IMR-90 (cell line): ENCODE measurements around the gene SF3A1. TPM values are rescaled to one million over a fixed set of nuclear protein-coding genes. Genes with fewer than 3 reads are reported as not detected.

Experiments used
- ATAC-seq: fragments of 200-7000 bp; cut with Tn5 transposase; 2 replicates; pipeline ENCODE4 v1.9.1; 2020; ENCODE audit warnings: low read depth, mild to moderate bottlenecking, moderate library complexity
- BruUV-seq: library from RNA; stranded (reverse); fragments of 400-500 nt; replicated peaks from 2 replicates; lab custom pipeline; 2021; lab: Mats Ljungman, UMichigan
- CTCF ChIA-PET: fragments of 300-600 bp; formaldehyde crosslinking; extraction: SDS; loops from one replicate; lab custom pipeline; 2021; ENCODE audit warnings: antibody characterized with exemption; lab: Yijun Ruan, JAX
- POLR2A ChIA-PET: fragments of 300-600 bp; sonication (Branson Sonifier 250); formaldehyde crosslinking; loops from one replicate; lab custom pipeline; 2022; ENCODE audit warnings: antibody characterized with exemption; ENCODE audit not compliant: unreplicated experiment; lab: Charles Lee
- DNase-seq: peaks from one replicate; pipeline ENCODE4 v3.0.0; 2013
- H2AFZ ChIP-seq: replicated peaks from 2 replicates; pipeline ENCODE3; 2013; ENCODE audit warnings: low read length, mild to moderate bottlenecking; ENCODE audit not compliant: poor library complexity
- H2AK5ac ChIP-seq: 2 replicates; pipeline ENCODE4 v1.6.1; 2013; ENCODE audit warnings: low read depth, low read length, inconsistent platforms
- H2AK9ac ChIP-seq: replicated peaks from 2 replicates; pipeline ENCODE3; 2013; ENCODE audit warnings: mild to moderate bottlenecking, low read depth, low read length, moderate library complexity; ENCODE audit not compliant: poor library complexity
- H2BK120ac ChIP-seq: 2 replicates; pipeline ENCODE4 v1.6.1; 2013; ENCODE audit warnings: low read depth, low read length, inconsistent platforms
- H2BK15ac ChIP-seq: 3 replicates; pipeline ENCODE4 v1.6.1; 2013; ENCODE audit warnings: low read depth, low read length, inconsistent platforms
- H2BK20ac ChIP-seq: 2 replicates; pipeline ENCODE4 v1.6.1; 2013; ENCODE audit warnings: low read depth, mild to moderate bottlenecking, inconsistent platforms, low read length, moderate library complexity
- H2BK5ac ChIP-seq: 2 replicates; pipeline ENCODE4 v1.6.1; 2013; ENCODE audit warnings: mild to moderate bottlenecking, low read depth, low read length, inconsistent platforms; ENCODE audit not compliant: poor library complexity, severe bottlenecking
- H3K14ac ChIP-seq: replicated peaks from 2 replicates; pipeline ENCODE4 v1.6.1; 2013; ENCODE audit warnings: low read depth, low read length, inconsistent platforms
- H3K18ac ChIP-seq: 2 replicates; pipeline ENCODE4 v1.6.1; 2013; ENCODE audit warnings: low read depth, low read length, control low read depth
- H3K23ac ChIP-seq: 2 replicates; pipeline ENCODE4 v1.6.1; 2013; ENCODE audit warnings: low read depth, low read length, inconsistent platforms
- H3K27ac ChIP-seq: 2 replicates; pipeline ENCODE4 v1.5.1; 2013; ENCODE audit warnings: mild to moderate bottlenecking, control low read depth, low read length; ENCODE audit not compliant: insufficient read depth
- H3K27me3 ChIP-seq: 2 replicates; pipeline ENCODE4 v1.6.1; 2013; ENCODE audit warnings: low read length; ENCODE audit not compliant: control insufficient read depth, insufficient read depth
- H3K36me3 ChIP-seq: 2 replicates; pipeline ENCODE4 v1.6.1; 2013; ENCODE audit warnings: low read length, mixed read lengths; ENCODE audit not compliant: control insufficient read depth, insufficient read depth
- H3K4ac ChIP-seq: 2 replicates; pipeline ENCODE4 v1.6.1; 2013; ENCODE audit warnings: low read depth, low read length, inconsistent platforms
- H3K4me1 ChIP-seq: 2 replicates; pipeline ENCODE4 v1.6.1; 2013; ENCODE audit warnings: low read length, mixed read lengths; ENCODE audit not compliant: control insufficient read depth, insufficient read depth
- H3K4me2 ChIP-seq: 2 replicates; pipeline ENCODE4 v1.6.1; 2013; ENCODE audit warnings: low read depth, mild to moderate bottlenecking, control low read depth, low read length, moderate library complexity
- H3K4me3 ChIP-seq: 2 replicates; pipeline ENCODE4 v1.5.1; 2013; ENCODE audit warnings: low read depth, mild to moderate bottlenecking, control low read depth, low read length, moderate library complexity; ENCODE audit not compliant: insufficient read depth
- H3K56ac ChIP-seq: 2 replicates; pipeline ENCODE4 v1.6.1; 2013; ENCODE audit warnings: low read length, inconsistent platforms; ENCODE audit not compliant: insufficient read depth; ENCODE audit errors: extremely low read depth
- H3K79me1 ChIP-seq, 2 experiments: 2 replicates each; pipeline ENCODE4 v1.6.1; 2013; ENCODE audit warnings: low read length in 2 of 2, inconsistent platforms in 1 of 2, low read depth in 1 of 2
- H3K9ac ChIP-seq: 2 replicates; pipeline ENCODE4 v1.6.1; 2013; ENCODE audit warnings: low read depth, low read length, control low read depth
- H3K9me1 ChIP-seq: 2 replicates; pipeline ENCODE4 v1.6.1; 2013; ENCODE audit warnings: low read length, inconsistent platforms; ENCODE audit not compliant: insufficient read depth
- H3K9me3 ChIP-seq: 2 replicates; pipeline ENCODE4 v1.6.1; 2013; ENCODE audit warnings: low read length; ENCODE audit not compliant: control insufficient read depth, insufficient read depth
- H4K20me1 ChIP-seq: 2 replicates; pipeline ENCODE4 v1.6.1; 2013; ENCODE audit warnings: low read length, inconsistent platforms; ENCODE audit not compliant: insufficient read depth
- H4K5ac ChIP-seq: 2 replicates; pipeline ENCODE4 v1.6.1; 2013; ENCODE audit warnings: mild to moderate bottlenecking, low read depth, low read length, control low read depth
- H4K8ac ChIP-seq, 2 experiments: 2 replicates each; pipeline ENCODE4 v1.6.1; 2013; ENCODE audit warnings: low read depth in 2 of 2, low read length in 2 of 2, control low read depth in 1 of 2, inconsistent platforms in 1 of 2
- H4K91ac ChIP-seq: 2 replicates; pipeline ENCODE4 v1.6.1; 2013; ENCODE audit warnings: low read depth, low read length, inconsistent platforms; ENCODE audit not compliant: insufficient read depth
- BHLHE40 ChIP-seq: fragments of 150-350 bp; IDR thresholded peaks from 2 replicates; pipeline ENCODE4 v1.6.1; 2016; ENCODE audit warnings: mild to moderate bottlenecking, low read depth, low read length
- CEBPB ChIP-seq: IDR thresholded peaks from 2 replicates; pipeline ENCODE4 v1.6.1; 2012; ENCODE audit warnings: low read depth, low read length, improper control_type of control experiment
- CHD1 ChIP-seq: IDR thresholded peaks from 2 replicates; pipeline ENCODE4 v1.6.1; 2012; ENCODE audit warnings: low read depth, low read length, improper control_type of control experiment
- FOS ChIP-seq: fragments of 150-350 bp; IDR thresholded peaks from 2 replicates; pipeline ENCODE4 v1.6.1; 2016; ENCODE audit warnings: low read depth, low read length
- MAFK ChIP-seq: IDR thresholded peaks from 2 replicates; pipeline ENCODE4 v1.6.1; 2012; ENCODE audit warnings: low read depth, low read length, improper control_type of control experiment
- MAZ ChIP-seq: IDR thresholded peaks from 2 replicates; pipeline ENCODE4 v1.6.1; 2012; ENCODE audit warnings: low read depth, mild to moderate bottlenecking, low read length, improper control_type of control experiment, moderate library complexity, borderline replicate concordance
- MXI1 ChIP-seq: IDR thresholded peaks from 2 replicates; pipeline ENCODE4 v1.6.1; 2012; ENCODE audit warnings: low read depth, mild to moderate bottlenecking, low read length, moderate library complexity, borderline replicate concordance
- NFE2L2 ChIP-seq: fragments of 150-350 bp; IDR thresholded peaks from 2 replicates; pipeline ENCODE4 v1.6.1; 2016; ENCODE audit warnings: low read depth, mild to moderate bottlenecking, low read length
- POLR2A ChIP-seq: IDR thresholded peaks from 2 replicates; pipeline ENCODE4 v1.6.1; 2012; ENCODE audit warnings: mild to moderate bottlenecking, low read depth, low read length
- RAD21 ChIP-seq: IDR thresholded peaks from 2 replicates; pipeline ENCODE4 v1.6.1; 2012; ENCODE audit warnings: low read length, improper control_type of control experiment
- RCOR1 ChIP-seq: IDR thresholded peaks from 2 replicates; pipeline ENCODE4 v1.6.1; 2012; ENCODE audit warnings: mild to moderate bottlenecking, low read length, improper control_type of control experiment; ENCODE audit not compliant: insufficient replicate concordance
- RFX5 ChIP-seq: IDR thresholded peaks from 2 replicates; pipeline ENCODE4 v1.8.0; 2012; ENCODE audit warnings: low read depth, mild to moderate bottlenecking, low read length, moderate library complexity
- SMC3 ChIP-seq: fragments of 150-350 bp; IDR thresholded peaks from 2 replicates; pipeline ENCODE4 v1.6.1; 2016; ENCODE audit warnings: low read depth, mild to moderate bottlenecking, antibody characterized with exemption, low read length, moderate library complexity
- USF2 ChIP-seq: fragments of 150-350 bp; IDR thresholded peaks from 2 replicates; pipeline ENCODE4 v1.6.1; 2017; ENCODE audit warnings: mild to moderate bottlenecking, antibody characterized with exemption, low read length, low read depth
- WGBS, 2 experiments: methylation state at CpG; one replicate each; pipeline versions ENCODE4 v1.1.5 to v1.1.7; 2013; ENCODE audit warnings: missing lambda C conversion rate in 2 of 2; ENCODE audit not compliant: insufficient read length in 1 of 2; ENCODE audit errors: extremely low coverage in 2 of 2; 5-methylcytosine and 5-hydroxymethylcytosine counted together
- dilution Hi-C: fragments of 300-500 bp; cut with HindIII; formaldehyde crosslinking; loops from one replicate; pipeline ENCODE4 v1.14.3; 2018; ENCODE audit warnings: low sequenced_read_pairs; ENCODE audit not compliant: unreplicated experiment
- in situ Hi-C: fragments of 300-500 bp; cut with MboI; formaldehyde crosslinking; loops from 3 replicates; pipeline ENCODE4 v1.14.3; 2019; ENCODE audit warnings: low sequenced_read_pairs, inconsistent platforms, mixed read lengths
- intact Hi-C: fragments of 100-400 bp; cut with micrococcal nuclease; formaldehyde crosslinking; loops from 2 replicates; pipeline ENCODE4 v1.10.0; 2022
- polyA plus RNA-seq, 3 experiments: library from polyadenylated mRNA; depleted of rRNA; stranded (reverse); fragments of >200 nt; gene quantifications; 2 replicates each; pipeline ENCODE4 v1.2.3, GENCODE V29; 2012; ENCODE audit warnings: low replicate concordance in 1 of 3
- total RNA-seq: library from RNA; depleted of rRNA; stranded (reverse); fragments of >200 nt; gene quantifications from 2 replicates; pipeline ENCODE4 v1.2.3, GENCODE V29; 2012

The SF3A1 gene
- total and polyA plus RNA-seq, 2 of the 4 experiments (the other 2 are of a cell fraction) = 36.9 to 67.2 TPM

DNA sequence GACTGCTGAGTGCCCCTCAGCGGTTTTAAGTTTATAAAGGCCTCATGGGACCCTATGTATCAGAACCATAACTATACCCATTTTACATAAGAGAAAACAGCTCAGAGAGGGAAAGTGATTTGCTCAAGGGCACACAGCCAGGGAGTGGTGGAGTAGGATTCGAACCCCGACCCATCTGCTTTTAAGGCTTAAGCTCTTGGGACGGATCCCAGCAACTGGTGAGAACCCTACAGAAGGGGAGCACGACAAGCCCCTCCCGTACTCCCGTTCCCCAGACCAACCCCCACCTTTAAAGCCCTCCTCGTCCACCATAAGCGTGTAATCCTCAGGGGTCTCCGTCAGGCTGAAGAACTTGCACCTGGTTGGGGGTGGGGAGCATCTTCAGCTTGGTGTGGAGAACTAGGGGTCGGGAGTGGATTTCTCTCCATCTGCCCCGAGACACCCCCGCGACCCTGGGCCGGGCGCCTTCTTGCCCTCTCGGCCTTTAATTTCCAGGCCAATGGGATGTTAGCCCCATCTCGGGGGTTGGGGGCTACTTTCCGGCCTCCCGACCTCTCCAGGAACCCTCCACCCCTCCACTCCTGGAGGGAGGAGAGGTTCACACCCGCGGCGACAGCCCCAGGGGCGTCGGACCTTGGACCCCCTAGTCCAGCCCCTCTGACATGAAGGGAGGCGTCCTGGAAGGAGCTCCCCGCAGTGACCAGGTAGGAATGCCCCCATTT is 68.1 kb downstream of the SF3A1 start:
- peak overlapping the region; percentile 57 for H3K27ac ChIP-seq
- H3K9me1 ChIP-seq = peaks cover 6% of the 10 kb centered on the region
- H3K79me1 ChIP-seq = peaks cover 0 to 14% of the 10 kb centered on the region in 2 experiments; a peak in 3 of 4 replicates
- peak overlapping the region; percentile 4; the same call in 1 of the 2 replicates for H4K5ac ChIP-seq
- CTCF ChIA-PET = interaction anchor here (0.6 to 2.0 kb wide), 12 partner anchors 11 to 184 kb away, joined by 3 to 9 read pairs (median 4); partner anchors contain the start of gene SEC14L2
- H3K4me3 ChIP-seq = peak overlapping the region; percentile 90
- in situ Hi-C loops (no loop called here), intact Hi-C loops (loop anchor here (1.0 to 2.0 kb wide), 4 partner anchors 25 to 99 kb away; partner anchors contain the start of genes CCDC157, RNF215, SF3A1 and TBC1D10A), dilution Hi-C loops (no loop called here)
- no peak overlapping the region for H3K18ac ChIP-seq
- H2BK120ac ChIP-seq = no peak overlapping the region
- DNase-seq = no peak
- peak overlapping the region; percentile 84 for H3K4me2 ChIP-seq
- H2BK15ac ChIP-seq = no peak overlapping the region
- peak overlapping the region; percentile 80 for H3K9ac ChIP-seq
- H4K20me1 ChIP-seq = peaks cover 15% of the 10 kb centered on the region
- H2AK9ac ChIP-seq = peak overlapping the region; percentile 84
- H3K9me3 ChIP-seq = no peaks in the 10 kb centered on the region
- peaks cover 20% of the 10 kb centered on the region; the same call in 1 of the 2 replicates for H3K4me1 ChIP-seq
- POLR2A ChIA-PET = interaction anchor here (0.6 to 1.1 kb wide), 2 partner anchors 38 to 99 kb away, joined by 3 to 5 read pairs; partner anchors contain the start of genes RNF215 and TBC1D10A
- H2BK20ac ChIP-seq = no peak overlapping the region
- ATAC-seq = no peak
- H3K27me3 ChIP-seq = no peaks in the 10 kb centered on the region
- H2AK5ac ChIP-seq = peak overlapping the region; percentile 43
- BruUV-seq = no TSS peak
- WGBS, 2 experiments = 90% methylated on average over 2 of the region's 27 CpGs; no CpG with 5 or more reads in 1 of the 2 experiments
- H2AFZ ChIP-seq = peak overlapping the region; percentile 92
- peak overlapping the region; percentile 43; the same call in 1 of the 2 replicates for H3K23ac ChIP-seq
- no peak overlapping the region for H2BK5ac ChIP-seq
- H3K4ac ChIP-seq = peak overlapping the region; percentile 73
- peak overlapping the region; percentile 47 to 61; a peak in 3 of 4 replicates for H4K8ac ChIP-seq
- H3K56ac ChIP-seq = peak overlapping the region; percentile 38; the same call in 1 of the 2 replicates
- TF ChIP-seq MXI1 = no peak
- no peak for TF ChIP-seq RCOR1
- no peak for TF ChIP-seq CHD1
- TF ChIP-seq POLR2A = no peak
- no peak for TF ChIP-seq CEBPB
- no peak for TF ChIP-seq FOS
- TF ChIP-seq RFX5 = no peak
- no peak for TF ChIP-seq MAZ
- TF ChIP-seq MAFK = no peak
- no peak for TF ChIP-seq SMC3
- no peak for TF ChIP-seq NFE2L2
- TF ChIP-seq USF2 = no peak
- TF ChIP-seq BHLHE40 = no peak
- no peak for TF ChIP-seq RAD21
- H4K91ac ChIP-seq = peak overlapping the region; percentile 35; the same call in 1 of the 2 replicates
- H3K36me3 ChIP-seq = peaks cover 42% of the 10 kb centered on the region
- peak overlapping the region; percentile 74 for H3K14ac ChIP-seq
